Measurements from ENCODE around the gene ZXDC.

DNA sequence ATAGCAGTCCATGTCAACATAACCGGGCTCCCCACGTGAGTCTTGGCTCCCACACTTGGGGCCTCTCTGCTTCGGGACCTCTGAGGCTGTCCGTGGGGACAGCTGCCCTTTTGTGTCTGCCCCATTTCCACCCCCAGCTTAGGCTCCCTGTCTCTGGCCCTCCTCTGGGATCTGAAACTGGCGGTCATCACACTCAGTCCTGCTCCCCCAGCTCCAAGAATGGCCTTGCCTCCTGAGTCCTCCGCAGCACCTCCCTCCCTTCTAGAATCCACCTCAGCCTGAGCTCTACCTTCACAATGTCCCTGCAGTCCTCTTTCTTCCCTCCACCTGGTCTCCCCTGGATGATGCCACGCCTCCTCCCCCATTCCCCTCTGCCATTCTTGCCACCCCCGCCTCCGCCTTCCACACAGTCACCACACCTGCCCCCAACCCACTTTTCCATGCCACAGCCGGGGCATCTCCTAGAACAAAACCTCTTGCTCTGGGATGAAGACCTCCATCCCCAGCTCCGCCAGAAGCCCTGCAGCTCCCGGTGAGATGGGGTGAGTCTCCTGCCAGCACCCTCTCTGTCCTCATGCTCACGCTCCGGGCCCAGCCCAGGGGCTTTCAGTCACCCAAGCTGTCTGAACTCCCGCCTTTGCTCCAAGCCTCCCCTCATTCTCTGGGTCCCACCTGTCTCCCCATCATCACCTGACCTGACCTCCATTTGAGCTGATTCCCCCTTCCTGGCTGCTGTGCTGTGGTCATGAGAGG is 7.0 kb upstream of the ZXDC start:
- TF ChIP-seq, protein P1, sequence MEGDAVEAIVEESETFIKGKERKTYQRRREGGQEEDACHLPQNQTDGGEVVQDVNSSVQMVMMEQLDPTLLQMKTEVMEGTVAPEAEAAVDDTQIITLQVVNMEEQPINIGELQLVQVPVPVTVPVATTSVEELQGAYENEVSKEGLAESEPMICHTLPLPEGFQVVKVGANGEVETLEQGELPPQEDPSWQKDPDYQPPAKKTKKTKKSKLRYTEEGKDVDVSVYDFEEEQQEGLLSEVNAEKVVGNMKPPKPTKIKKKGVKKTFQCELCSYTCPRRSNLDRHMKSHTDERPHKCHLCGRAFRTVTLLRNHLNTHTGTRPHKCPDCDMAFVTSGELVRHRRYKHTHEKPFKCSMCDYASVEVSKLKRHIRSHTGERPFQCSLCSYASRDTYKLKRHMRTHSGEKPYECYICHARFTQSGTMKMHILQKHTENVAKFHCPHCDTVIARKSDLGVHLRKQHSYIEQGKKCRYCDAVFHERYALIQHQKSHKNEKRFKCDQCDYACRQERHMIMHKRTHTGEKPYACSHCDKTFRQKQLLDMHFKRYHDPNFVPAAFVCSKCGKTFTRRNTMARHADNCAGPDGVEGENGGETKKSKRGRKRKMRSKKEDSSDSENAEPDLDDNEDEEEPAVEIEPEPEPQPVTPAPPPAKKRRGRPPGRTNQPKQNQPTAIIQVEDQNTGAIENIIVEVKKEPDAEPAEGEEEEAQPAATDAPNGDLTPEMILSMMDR (IDR thresholded peaks at IDR 0.05): no peak
- TF ChIP-seq POLR2AphosphoS5 (IDR thresholded peaks at IDR 0.05): no peak
